H1 (cell line): ENCODE results near the gene CPZ. TPM values are rescaled to one million over a fixed set of nuclear protein-coding genes. Genes with fewer than 3 reads are reported as not detected.

Source experiments
- CTCF ChIA-PET: fragments of 300-600 bp; sonication (Branson Sonifier 250); formaldehyde crosslinking; loops from one replicate; lab custom pipeline; 2021; ENCODE audit not compliant: partially characterized antibody; lab: Charles Lee
- POLR2A ChIA-PET: fragments of 300-600 bp; sonication (Branson Sonifier 250); formaldehyde crosslinking; loops from one replicate; lab custom pipeline; 2021; ENCODE audit warnings: inconsistent platforms; ENCODE audit not compliant: partially characterized antibody; lab: Charles Lee
- DNase-seq, 2 experiments: peaks; one replicate each; pipeline versions ENCODE4 v3.0.0 to v3.0.0-alpha.2; 2010 to 2022; ENCODE audit warnings: low spot score in 2 of 2, low read depth in 1 of 2, mixed read lengths in 1 of 2
- FAIRE-seq: peaks from 2 replicates; lab custom pipeline; 2011; peaks lifted over from hg19 to GRCh38; lab: Jason Lieb, UNC
- H2AFZ ChIP-seq: 2 replicates; pipeline ENCODE4 v1.8.1; 2012; ENCODE audit warnings: low read length, inconsistent platforms
- H2AK5ac ChIP-seq: 2 replicates; pipeline ENCODE4 v1.6.1; 2013; ENCODE audit warnings: low read depth, low read length
- H2BK120ac ChIP-seq: replicated peaks from 2 replicates; pipeline ENCODE3; 2013; ENCODE audit warnings: low read depth, low read length, inconsistent platforms
- H2BK12ac ChIP-seq: 2 replicates; pipeline ENCODE4 v1.6.1; 2013; ENCODE audit warnings: low read depth, low read length
- H2BK15ac ChIP-seq: 2 replicates; pipeline ENCODE4 v1.6.1; 2013; ENCODE audit warnings: low read length
- H2BK20ac ChIP-seq: 2 replicates; pipeline ENCODE4 v1.6.1; 2013; ENCODE audit warnings: low read length
- H2BK5ac ChIP-seq: 2 replicates; pipeline ENCODE4 v1.6.1; 2013; ENCODE audit warnings: low read depth, low read length
- H3K14ac ChIP-seq: 2 replicates; pipeline ENCODE4 v1.6.1; 2013; ENCODE audit warnings: inconsistent platforms; ENCODE audit not compliant: insufficient read length
- H3K18ac ChIP-seq: 2 replicates; pipeline ENCODE4 v1.6.1; 2013; ENCODE audit warnings: low read length; ENCODE audit errors: extremely low read depth
- H3K23ac ChIP-seq: 2 replicates; pipeline ENCODE4 v1.6.1; 2013; ENCODE audit warnings: inconsistent platforms; ENCODE audit not compliant: insufficient read length
- H3K23me2 ChIP-seq: 2 replicates; pipeline ENCODE4 v1.6.1; 2013; ENCODE audit warnings: low read depth, low read length
- H3K27ac ChIP-seq: 2 replicates; pipeline ENCODE4 v1.6.1; 2011; ENCODE audit warnings: low read depth, low read length, inconsistent platforms
- H3K27me3 ChIP-seq, 4 experiments: replicated peaks in 1 of 4; 1 replicate in 1 of 4; 2 replicates in 3 of 4; pipeline versions ENCODE4 v1.6.1 to v1.8.1; 2011 to 2013; ENCODE audit warnings: low read length in 3 of 4, mild to moderate bottlenecking in 3 of 4, inconsistent platforms in 2 of 4, mixed read lengths in 2 of 4, moderate library complexity in 1 of 4; ENCODE audit not compliant: control insufficient read depth in 3 of 4, insufficient read depth in 3 of 4; ENCODE audit errors: extremely low read depth in 1 of 4
- H3K36me3 ChIP-seq, 4 experiments: 2 replicates each; pipeline versions ENCODE4 v1.6.1 to v1.8.1; 2011 to 2013; ENCODE audit warnings: mild to moderate bottlenecking in 4 of 4, low read length in 3 of 4, moderate library complexity in 2 of 4, control low read depth in 1 of 4, inconsistent platforms in 1 of 4; ENCODE audit not compliant: insufficient read depth in 4 of 4, control insufficient read depth in 2 of 4
- H3K4ac ChIP-seq: replicated peaks from 2 replicates; pipeline ENCODE3; 2013; ENCODE audit warnings: low read length, low read depth, mixed read lengths, inconsistent platforms; ENCODE audit not compliant: insufficient read length
- H3K4me1 ChIP-seq, 4 experiments: replicated peaks in 1 of 4; 1 replicate in 1 of 4; 2 replicates in 3 of 4; pipeline versions ENCODE4 v1.6.1 to v1.8.1; 2011 to 2013; ENCODE audit warnings: low read length in 3 of 4, inconsistent platforms in 2 of 4, mixed read lengths in 1 of 4; ENCODE audit not compliant: insufficient read depth in 4 of 4, control insufficient read depth in 3 of 4
- H3K4me2 ChIP-seq, 2 experiments: 2 replicates each; pipeline versions ENCODE4 v1.6.1 to v1.8.1; 2011 to 2013; ENCODE audit warnings: low read depth in 2 of 2, low read length in 2 of 2, control low read depth in 1 of 2, inconsistent platforms in 1 of 2, mild to moderate bottlenecking in 1 of 2; ENCODE audit not compliant: insufficient read depth in 1 of 2
- H3K4me3 ChIP-seq, 4 experiments: fragments of 200-600, 300-600 bp in 1 of 4; sonication (generic), shearing (Covaris generic), sonication (Bioruptor Twin) in 1 of 4; 2 replicates each; pipeline versions ENCODE4 v1.5.1 to v1.8.1; 2011 to 2016; ENCODE audit warnings: low read length in 4 of 4, low read depth in 3 of 4, control low read depth in 2 of 4, inconsistent platforms in 2 of 4, mild to moderate bottlenecking in 2 of 4, mixed read lengths in 1 of 4, moderate library complexity in 1 of 4; ENCODE audit not compliant: insufficient read depth in 2 of 4; ENCODE audit errors: extremely low read depth in 1 of 4
- H3K56ac ChIP-seq: replicated peaks from 2 replicates; pipeline ENCODE3; 2013; ENCODE audit warnings: low read depth, mild to moderate bottlenecking, mixed read lengths, low read length, inconsistent platforms; ENCODE audit not compliant: insufficient read length
- H3K79me1 ChIP-seq: 2 replicates; pipeline ENCODE4 v1.6.1; 2013; ENCODE audit warnings: low read depth, low read length, control low read depth
- H3K79me2 ChIP-seq, 2 experiments: 2 replicates each; pipeline versions ENCODE4 v1.6.1 to v1.8.1; 2012 to 2013; ENCODE audit warnings: low read length in 2 of 2, mild to moderate bottlenecking in 2 of 2, inconsistent platforms in 1 of 2; ENCODE audit not compliant: insufficient read depth in 2 of 2, control insufficient read depth in 1 of 2
- H3K9ac ChIP-seq, 4 experiments: replicated peaks in 1 of 4; 1 replicate in 1 of 4; 2 replicates in 3 of 4; pipeline versions ENCODE4 v1.6.1 to v1.8.1; 2011 to 2013; ENCODE audit warnings: low read depth in 3 of 4, low read length in 3 of 4, control low read depth in 2 of 4, mild to moderate bottlenecking in 2 of 4, moderate library complexity in 2 of 4, inconsistent platforms in 1 of 4; ENCODE audit errors: extremely low read depth in 1 of 4
- H3K9me3 ChIP-seq, 2 experiments: 2 replicates each; pipeline versions ENCODE4 v1.6.1 to v1.8.1; 2012 to 2013; ENCODE audit warnings: mild to moderate bottlenecking in 2 of 2, moderate library complexity in 2 of 2, control low read depth in 1 of 2, inconsistent platforms in 1 of 2, low read depth in 1 of 2, low read length in 1 of 2, mixed read lengths in 1 of 2; ENCODE audit not compliant: insufficient read depth in 2 of 2
- H4K20me1 ChIP-seq, 2 experiments: replicated peaks in 1 of 2; 2 replicates each; pipeline versions ENCODE3 to v1.8.1; 2011 to 2013; ENCODE audit warnings: inconsistent platforms in 2 of 2, low read length in 2 of 2, mild to moderate bottlenecking in 1 of 2; ENCODE audit not compliant: insufficient read depth in 2 of 2, control insufficient read depth in 1 of 2
- H4K5ac ChIP-seq: 2 replicates; pipeline ENCODE4 v1.6.1; 2013; ENCODE audit warnings: low read length, low read depth, mixed read lengths, inconsistent platforms; ENCODE audit not compliant: insufficient read length
- H4K8ac ChIP-seq: 2 replicates; pipeline ENCODE4 v1.8.0; 2013; ENCODE audit warnings: mild to moderate bottlenecking, moderate library complexity, low read length, inconsistent platforms; ENCODE audit not compliant: insufficient read depth; ENCODE audit errors: extremely low read depth
- H4K91ac ChIP-seq: replicated peaks from 2 replicates; pipeline ENCODE3; 2013; ENCODE audit warnings: low read length, mixed read lengths, inconsistent platforms; ENCODE audit not compliant: insufficient read length
- ASH2L ChIP-seq: fragments of 200-600, 300-600 bp; sonication (generic); IDR thresholded peaks from one replicate; pipeline ENCODE4 v1.7.1; 2017; ENCODE audit warnings: low read length
- ATF3 ChIP-seq: IDR thresholded peaks from 2 replicates; pipeline ENCODE4 v1.6.1; 2011; ENCODE audit warnings: low read depth, mild to moderate bottlenecking, low read length; ENCODE audit not compliant: insufficient read depth
- CBX8 ChIP-seq: fragments of 300-800, 300-1000 bp; sonication (generic); IDR thresholded peaks from 2 replicates; pipeline ENCODE4 v1.7.1; 2016; ENCODE audit warnings: low read depth, low read length, borderline replicate concordance
- CTBP2 ChIP-seq: IDR thresholded peaks from 2 replicates; pipeline ENCODE4 v1.7.0; 2011; ENCODE audit warnings: borderline replicate concordance, mild to moderate bottlenecking, moderate library complexity, mixed read lengths, low read length; ENCODE audit not compliant: insufficient read depth, insufficient read length
- EP300 ChIP-seq, 2 experiments: IDR thresholded peaks; 1 replicate in 1 of 2; 2 replicates in 1 of 2; pipeline ENCODE4 v1.6.1; 2011 to 2012; ENCODE audit warnings: low read depth in 2 of 2, low read length in 2 of 2, mild to moderate bottlenecking in 2 of 2, borderline replicate concordance in 1 of 2, inconsistent platforms in 1 of 2, moderate library complexity in 1 of 2
- GTF2F1 ChIP-seq: IDR thresholded peaks from 2 replicates; pipeline ENCODE4 v1.6.1; 2012; ENCODE audit warnings: low read depth, low read length, improper control_type of control experiment, borderline replicate concordance
- POLR2AphosphoS5 ChIP-seq: IDR thresholded peaks from 2 replicates; pipeline ENCODE4 v1.6.1; 2011; ENCODE audit warnings: low read depth, low read length
- RAD21 ChIP-seq, 2 experiments: IDR thresholded peaks in 1 of 2; conservative IDR thresholded peaks in 1 of 2; 2 replicates each; pipeline ENCODE4 v1.6.1; 2011; ENCODE audit warnings: low read depth in 2 of 2, low read length in 2 of 2, improper control_type of control experiment in 1 of 2, inconsistent platforms in 1 of 2, mild to moderate bottlenecking in 1 of 2, moderate library complexity in 1 of 2
- RXRA ChIP-seq: IDR thresholded peaks from 2 replicates; pipeline ENCODE4 v1.6.1; 2011; ENCODE audit warnings: low read depth, mild to moderate bottlenecking, low read length, moderate library complexity; ENCODE audit not compliant: insufficient read depth
- SIN3A ChIP-seq, 2 experiments: IDR thresholded peaks in 1 of 2; conservative IDR thresholded peaks in 1 of 2; 2 replicates each; pipeline ENCODE4 v1.6.1; 2011 to 2012; ENCODE audit warnings: low read length in 2 of 2, improper control_type of control experiment in 1 of 2, low read depth in 1 of 2, mild to moderate bottlenecking in 1 of 2
- SP4 ChIP-seq: IDR thresholded peaks from 2 replicates; pipeline ENCODE4 v1.6.1; 2012; ENCODE audit warnings: low read length, inconsistent platforms
- TCF12 ChIP-seq: IDR thresholded peaks from 2 replicates; pipeline ENCODE4 v1.6.1; 2011; ENCODE audit warnings: low read depth, mild to moderate bottlenecking, low read length
- WGBS, 2 experiments: shearing (Covaris generic) in 1 of 2; methylation state at CpG; one replicate each; pipeline versions ENCODE4 v1.1.6 to v1.1.7; 2013 to 2015; ENCODE audit warnings: low lambda C conversion rate in 2 of 2, mixed read lengths in 2 of 2, inconsistent platforms in 1 of 2, low coverage in 1 of 2, missing lambda C conversion rate in 1 of 2; ENCODE audit not compliant: insufficient replicate concordance in 2 of 2, insufficient coverage in 1 of 2, insufficient read length in 1 of 2; ENCODE audit errors: extremely low coverage in 1 of 2, missing lambda C conversion rate in 1 of 2; 5-methylcytosine and 5-hydroxymethylcytosine counted together
- polyA plus RNA-seq, 7 experiments: library from polyadenylated mRNA; depleted of rRNA in 3 of 7; stranded (reverse) in 5 of 7; unstranded in 2 of 7; fragments of >200 nt in 5 of 7; fragments of 200-250 nt in 2 of 7; gene quantifications; 1 replicate in 5 of 7; 2 replicates in 1 of 7; 4 replicates in 1 of 7; pipeline versions ENCODE4 v1.2.1 to v1.2.3, GENCODE V29; 2011 to 2013; ENCODE audit warnings: missing spikeins in 2 of 7, mixed read lengths in 2 of 7
- total RNA-seq: library from RNA; stranded (reverse); fragmentation: NEBNext Ultra II Directional; extraction: Animal tissue kit (Norgen Biotek cat#: 25700); gene quantifications from 2 replicates; pipeline ENCODE4 v1.2.1, GENCODE V29; 2021

The CPZ gene
- total and polyA plus RNA-seq, 2 of the 8 experiments (the other 6 are each of a cell fraction or from before 2014, with no cell fraction given) = 28.8 to 40.7 TPM

DNA sequence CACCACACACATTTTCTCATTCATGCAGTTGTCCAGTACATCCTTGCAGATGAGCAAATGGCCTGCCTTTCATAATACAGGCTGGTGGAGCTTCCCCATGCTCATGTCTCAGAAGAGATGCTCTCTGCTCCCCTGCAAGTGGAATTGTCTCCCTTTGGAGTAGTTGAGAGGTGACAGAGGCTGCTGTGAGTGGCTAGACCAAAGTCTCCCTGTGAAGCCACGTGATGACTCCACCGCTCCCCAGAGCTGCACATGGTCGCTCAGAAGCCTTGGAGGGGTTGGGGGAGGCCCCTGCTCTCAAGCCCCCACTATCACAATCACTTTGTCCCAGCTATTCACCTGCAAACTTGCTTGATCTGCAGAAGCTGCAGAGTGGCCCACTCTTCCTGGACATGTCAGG is 13.8 kb upstream of the CPZ start:
- FAIRE-seq (no peak), DNase-seq (no peak)
- Histone ChIP-seq H2BK120ac (no peak overlapping the region), H3K27ac (no peak overlapping the region), H3K4me2 (no peak overlapping the region), H3K79me1 (no peaks in the 10 kb centered on the region), H3K4me3 (no peak overlapping the region), H4K91ac (no peak overlapping the region), H3K56ac (no peak overlapping the region), H2BK12ac (0 out of 2 replicates have a peak overlapping the region, but pooled peaks have one; percentile 1), H3K23ac (no peak overlapping the region), H3K27me3 (peaks cover 3 to 16% (median 15%) of the 10 kb centered on the region in 4 experiments), H3K18ac (no peak overlapping the region; the same call in 1 of the 2 replicates), H2AFZ (no peak overlapping the region), H3K23me2 (peaks cover 13% of the 10 kb centered on the region; the same call in 1 of the 2 replicates), H3K4ac (no peak overlapping the region), H3K4me1 (peaks cover 0 to 25% (median 13%) of the 10 kb centered on the region in 4 experiments; a peak in 6 of 7 replicates), H2BK5ac (no peak overlapping the region), H2BK20ac (no peak overlapping the region), H2AK5ac (no peak overlapping the region), H3K14ac (no peak overlapping the region), H4K20me1 (peaks cover 1 to 6% of the 10 kb centered on the region in 2 experiments), H4K5ac (no peak overlapping the region), H3K9me3 (no peaks in the 10 kb centered on the region), H3K79me2 (no peaks in the 10 kb centered on the region), H4K8ac (no peak overlapping the region), H3K36me3 (no peaks in the 10 kb centered on the region), H2BK15ac (no peak overlapping the region), H3K9ac (no peak overlapping the region)
- ChIA-PET CTCF (no interaction called here), POLR2A (no interaction called here)
- 100% methylated on average over 3 of the region's 3 CpGs; no CpG with 5 or more reads in 1 of the 2 experiments for WGBS, 2 experiments
- no peak for TF ChIP-seq CTBP2
- no peak for TF ChIP-seq SIN3A (conservative IDR thresholded peaks at IDR 0.05 in 1 of 2, IDR thresholded peaks at IDR 0.05 in 1 of 2; ENCODE audit: low read depth in 1 of 2, low read length in 2 of 2)
- no peak for TF ChIP-seq RXRA
- no peak for TF ChIP-seq ASH2L
- TF ChIP-seq GTF2F1 = no peak
- no peak for TF ChIP-seq ATF3
- no peak for TF ChIP-seq RAD21 (IDR thresholded peaks at IDR 0.05 in 1 of 2, conservative IDR thresholded peaks at IDR 0.05 in 1 of 2; ENCODE audit: low read depth in 2 of 2, low read length in 2 of 2)
- TF ChIP-seq TCF12 = no peak
- no peak for TF ChIP-seq SP4
- no peak for TF ChIP-seq POLR2AphosphoS5
- TF ChIP-seq EP300 (IDR thresholded peaks at IDR 0.05; ENCODE audit: borderline replicate concordance in 1 of 2, low read depth in 2 of 2, low read length in 2 of 2) = no peak
- TF ChIP-seq CBX8 = no peak
